Loucy (cell line): ENCODE measurements around the gene MUSK.

Source experiments
- EZH2phosphoT487 ChIP-seq: fragments of 200-600 bp; IDR thresholded peaks from 2 replicates; pipeline ENCODE4 v1.6.1; 2018; ENCODE audit warnings: antibody characterized with exemption, mild to moderate bottlenecking, moderate library complexity, borderline replicate concordance
- TF ChIP-seq, protein P1 (sequence below): fragments of 200-600 bp; sonication (generic); conservative IDR thresholded peaks from 2 replicates; pipeline ENCODE4 v1.5.1; 2014; ENCODE audit warnings: mild to moderate bottlenecking, antibody characterized with exemption, low read length

DNA sequence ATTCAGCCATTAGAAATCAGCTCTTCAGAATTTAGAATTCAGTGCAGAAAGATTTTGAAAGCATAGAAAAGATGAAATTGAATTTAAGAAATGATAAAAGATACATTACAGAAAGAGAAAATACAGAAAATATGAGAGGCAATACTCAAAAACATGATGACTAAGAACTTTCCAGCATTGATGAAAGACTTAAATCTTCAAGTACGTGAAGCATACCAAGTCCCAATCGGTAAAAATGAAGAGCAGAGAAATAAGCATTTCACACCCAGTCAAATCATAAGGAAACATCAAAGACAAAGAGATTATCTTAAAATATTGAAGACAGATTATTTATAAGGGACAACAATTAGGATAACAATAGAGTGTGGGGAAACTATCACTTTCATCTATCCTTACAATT lies 35.1 kb downstream of the MUSK start:
- TF ChIP-seq, protein P1, sequence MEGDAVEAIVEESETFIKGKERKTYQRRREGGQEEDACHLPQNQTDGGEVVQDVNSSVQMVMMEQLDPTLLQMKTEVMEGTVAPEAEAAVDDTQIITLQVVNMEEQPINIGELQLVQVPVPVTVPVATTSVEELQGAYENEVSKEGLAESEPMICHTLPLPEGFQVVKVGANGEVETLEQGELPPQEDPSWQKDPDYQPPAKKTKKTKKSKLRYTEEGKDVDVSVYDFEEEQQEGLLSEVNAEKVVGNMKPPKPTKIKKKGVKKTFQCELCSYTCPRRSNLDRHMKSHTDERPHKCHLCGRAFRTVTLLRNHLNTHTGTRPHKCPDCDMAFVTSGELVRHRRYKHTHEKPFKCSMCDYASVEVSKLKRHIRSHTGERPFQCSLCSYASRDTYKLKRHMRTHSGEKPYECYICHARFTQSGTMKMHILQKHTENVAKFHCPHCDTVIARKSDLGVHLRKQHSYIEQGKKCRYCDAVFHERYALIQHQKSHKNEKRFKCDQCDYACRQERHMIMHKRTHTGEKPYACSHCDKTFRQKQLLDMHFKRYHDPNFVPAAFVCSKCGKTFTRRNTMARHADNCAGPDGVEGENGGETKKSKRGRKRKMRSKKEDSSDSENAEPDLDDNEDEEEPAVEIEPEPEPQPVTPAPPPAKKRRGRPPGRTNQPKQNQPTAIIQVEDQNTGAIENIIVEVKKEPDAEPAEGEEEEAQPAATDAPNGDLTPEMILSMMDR: no peak
- TF ChIP-seq EZH2phosphoT487: no peak
